WTC11 (cell line): ENCODE data around the gene EHF. TPM values are rescaled to one million over a fixed set of nuclear protein-coding genes. Genes with fewer than 3 reads are reported as not detected.

ENCODE experiments used
- ATAC-seq: fragments of 200-7000 bp; cut with Tn5 transposase; 2 replicates; pipeline ENCODE4 v1.10.0; 2021; ENCODE audit warnings: mild to moderate bottlenecking, moderate library complexity
- CTCF ChIA-PET: fragments of 300-600 bp; sonication (Branson Sonifier 250); formaldehyde crosslinking; loops from one replicate; lab custom pipeline; 2021; ENCODE audit warnings: antibody characterized with exemption; lab: Charles Lee
- POLR2A ChIA-PET: fragments of 350-600 bp; sonication (Branson Sonifier 250); formaldehyde crosslinking; loops from one replicate; lab custom pipeline; 2021; ENCODE audit warnings: antibody characterized with exemption; lab: Charles Lee
- DNase-seq: peaks from one replicate; pipeline ENCODE4 v3.0.0; 2021; ENCODE audit warnings: low spot score
- H3K27ac Mint-ChIP-seq: 2 replicates; pipeline ENCODE4 v1.8.0; 2021; ENCODE audit warnings: mixed read lengths
- H3K27me3 Mint-ChIP-seq: 2 replicates; pipeline ENCODE4 v1.8.0; 2021; ENCODE audit warnings: low read depth, mild to moderate bottlenecking, moderate library complexity, mixed read lengths
- H3K36me3 Mint-ChIP-seq: 2 replicates; pipeline ENCODE4 v1.8.0; 2021; ENCODE audit warnings: mixed read lengths
- H3K4me1 Mint-ChIP-seq: 2 replicates; pipeline ENCODE4 v1.8.0; 2022; ENCODE audit warnings: mixed read lengths
- H3K4me3 Mint-ChIP-seq: 2 replicates; pipeline ENCODE4 v1.8.0; 2021; ENCODE audit warnings: mild to moderate bottlenecking, moderate library complexity, mixed read lengths
- H3K9me3 Mint-ChIP-seq: 2 replicates; pipeline ENCODE4 v1.8.0; 2021; ENCODE audit warnings: mixed read lengths
- EMX1 ChIP-seq: fragments of 250-450 bp; sonication (Bioruptor Pico); IDR thresholded peaks from 2 replicates; pipeline ENCODE4 v1.8.0; 2021; ENCODE audit warnings: mild to moderate bottlenecking
- ETV6 ChIP-seq: sonication (generic); formaldehyde crosslinking; IDR thresholded peaks from 2 replicates; pipeline ENCODE4 v1.8.1; 2022; ENCODE audit warnings: mild to moderate bottlenecking, missing genetic modification reagents
- FOXK1 ChIP-seq: sonication (generic); formaldehyde crosslinking; IDR thresholded peaks from 2 replicates; pipeline ENCODE4 v1.8.0; 2022; ENCODE audit warnings: mild to moderate bottlenecking, moderate library complexity, missing genetic modification reagents
- GABPB1 ChIP-seq: sonication (generic); formaldehyde crosslinking; IDR thresholded peaks from 2 replicates; pipeline ENCODE4 v1.8.1; 2023; ENCODE audit warnings: mild to moderate bottlenecking, missing genetic modification reagents
- HMGA2 ChIP-seq: fragments of 250-450 bp; sonication (Bioruptor Pico); IDR thresholded peaks from 2 replicates; pipeline ENCODE4 v1.4.0; 2021; ENCODE audit warnings: mild to moderate bottlenecking, moderate library complexity
- JAZF1 ChIP-seq: fragments of 250-450 bp; sonication (Bioruptor Pico); IDR thresholded peaks from 2 replicates; pipeline ENCODE4 v1.9.0; 2021; ENCODE audit warnings: moderate library complexity, mild to moderate bottlenecking, inconsistent platforms
- JUN ChIP-seq: sonication (generic); formaldehyde crosslinking; IDR thresholded peaks from 2 replicates; pipeline ENCODE4 v1.8.0; 2023; ENCODE audit warnings: mild to moderate bottlenecking, missing genetic modification reagents
- MXD4 ChIP-seq: fragments of 250-450 bp; sonication (Bioruptor Pico); IDR thresholded peaks from 2 replicates; pipeline ENCODE4 v1.8.0; 2021; ENCODE audit warnings: mild to moderate bottlenecking, moderate library complexity, borderline replicate concordance
- NFATC4 ChIP-seq: fragments of 250-450 bp; sonication (Bioruptor Pico); IDR thresholded peaks from 2 replicates; pipeline ENCODE4 v1.9.0; 2021; ENCODE audit warnings: mild to moderate bottlenecking
- NFE2L1 ChIP-seq: sonication (generic); formaldehyde crosslinking; IDR thresholded peaks from 2 replicates; pipeline ENCODE4 v1.8.1; 2023; ENCODE audit warnings: missing genetic modification reagents
- NFYB ChIP-seq: sonication (generic); formaldehyde crosslinking; conservative IDR thresholded peaks from 2 replicates; pipeline ENCODE4 v1.8.0; 2022; ENCODE audit warnings: low read depth, missing genetic modification reagents
- NR3C1 ChIP-seq: sonication (generic); formaldehyde crosslinking; conservative IDR thresholded peaks from 2 replicates; pipeline ENCODE4 v1.8.1; 2023; ENCODE audit warnings: low read depth, mild to moderate bottlenecking, missing genetic modification reagents
- PRRX2 ChIP-seq: fragments of 250-450 bp; sonication (Bioruptor Pico); IDR thresholded peaks from 2 replicates; pipeline ENCODE4 v1.8.0; 2021; ENCODE audit warnings: mild to moderate bottlenecking
- SMAD3 ChIP-seq: sonication (generic); formaldehyde crosslinking; IDR thresholded peaks from 2 replicates; pipeline ENCODE4 v1.8.0; 2022; ENCODE audit warnings: missing genetic modification reagents, mild to moderate bottlenecking, borderline replicate concordance
- SMAD4 ChIP-seq: sonication (generic); formaldehyde crosslinking; IDR thresholded peaks from 2 replicates; pipeline ENCODE4 v1.8.0; 2022; ENCODE audit warnings: mild to moderate bottlenecking, missing genetic modification reagents
- SP1 ChIP-seq: sonication (generic); formaldehyde crosslinking; conservative IDR thresholded peaks from 2 replicates; pipeline ENCODE4 v1.8.1; 2022; ENCODE audit warnings: missing genetic modification reagents
- TEAD1 ChIP-seq: sonication (generic); formaldehyde crosslinking; IDR thresholded peaks from 2 replicates; pipeline ENCODE4 v1.8.0; 2022; ENCODE audit warnings: mild to moderate bottlenecking, missing genetic modification reagents
- TP53 ChIP-seq: sonication (generic); formaldehyde crosslinking; IDR thresholded peaks from 2 replicates; pipeline ENCODE4 v1.8.1; 2023; ENCODE audit warnings: mild to moderate bottlenecking, missing genetic modification reagents
- USF1 ChIP-seq: sonication (generic); formaldehyde crosslinking; IDR thresholded peaks from 2 replicates; pipeline ENCODE4 v1.8.0; 2022; ENCODE audit warnings: mild to moderate bottlenecking, missing genetic modification reagents
- ZBTB43 ChIP-seq: sonication (generic); formaldehyde crosslinking; IDR thresholded peaks from 2 replicates; pipeline ENCODE4 v1.8.1; 2023; ENCODE audit warnings: mild to moderate bottlenecking, missing genetic modification reagents
- ZMAT4 ChIP-seq: fragments of 250-450 bp; sonication (Bioruptor Pico); IDR thresholded peaks from 2 replicates; pipeline ENCODE4 v1.9.0; 2021; ENCODE audit warnings: mild to moderate bottlenecking
- ZNF121 ChIP-seq: sonication (generic); formaldehyde crosslinking; IDR thresholded peaks from 2 replicates; pipeline ENCODE4 v1.8.0; 2023; ENCODE audit warnings: missing genetic modification reagents
- ZNF219 ChIP-seq: sonication (generic); formaldehyde crosslinking; IDR thresholded peaks from 2 replicates; pipeline ENCODE4 v1.8.0; 2023; ENCODE audit warnings: missing genetic modification reagents, mild to moderate bottlenecking, borderline replicate concordance
- ZNF263 ChIP-seq: sonication (generic); formaldehyde crosslinking; IDR thresholded peaks from 2 replicates; pipeline ENCODE4 v1.8.1; 2022; ENCODE audit warnings: low read depth, mild to moderate bottlenecking, moderate library complexity, missing genetic modification reagents
- ZNF512 ChIP-seq: sonication (generic); formaldehyde crosslinking; IDR thresholded peaks from 2 replicates; pipeline ENCODE4 v1.8.1; 2022; ENCODE audit warnings: missing genetic modification reagents, borderline replicate concordance
- ZNF671 ChIP-seq: fragments of 250-450 bp; sonication (Bioruptor Pico); IDR thresholded peaks from 2 replicates; pipeline ENCODE4 v1.8.0; 2021; ENCODE audit warnings: mild to moderate bottlenecking
- total RNA-seq: library from RNA; stranded (reverse); gene quantifications from 3 replicates; pipeline ENCODE4 v1.2.3, GENCODE V29; 2021

Gene EHF
- total RNA-seq, 1 experiment from 2014 or later: 0.46 TPM

- no peak overlapping the region for H3K4me3 Mint-ChIP-seq
- peaks cover 5% of the 10 kb centered on the region; the same call in 1 of the 2 replicates for H3K4me1 Mint-ChIP-seq
- no peaks in the 10 kb centered on the region for H3K9me3 Mint-ChIP-seq
- no peak for ATAC-seq
- ChIA-PET POLR2A (no interaction called here), CTCF (interaction anchor here (1.0 kb wide), 1 partner anchor 18 kb away, joined by 4 read pairs; no protein-coding TSS in a partner anchor)
- DNase-seq: no peak
- TF ChIP-seq MXD4 (no peak), NFYB (CRISPR knock-in tag) (no peak), HMGA2 (CRISPR knock-in tag) (no peak), ZNF219 (CRISPR knock-in tag) (no peak), GABPB1 (no peak), NFATC4 (CRISPR knock-in tag) (no peak), TP53 (CRISPR knock-in tag) (no peak)
- no peak overlapping the region for H3K27ac Mint-ChIP-seq
- H3K36me3 Mint-ChIP-seq: no peaks in the 10 kb centered on the region
- H3K27me3 Mint-ChIP-seq: no peaks in the 10 kb centered on the region
Observed at GRCh38 chr11:34604145-34604544, 16.7 kb upstream of the EHF start.

GRCh38 chr11:34604911-34605310, 16.0 kb upstream of the EHF start:
- H3K36me3 Mint-ChIP-seq: no peaks in the 10 kb centered on the region
- no peak for ATAC-seq
- POLR2A ChIA-PET: no interaction called here

GRCh38 chr11:34605481-34606325, 15.2 kb upstream of the EHF start:
- Mint-ChIP-seq H3K36me3 (no peaks in the 10 kb centered on the region), H3K4me3 (no peak overlapping the region), H3K27ac (no peak overlapping the region), H3K9me3 (no peaks in the 10 kb centered on the region), H3K27me3 (no peaks in the 10 kb centered on the region)
- ATAC-seq (no peak), DNase-seq (no peak)
- TF ChIP-seq ZNF512 (no peak), ZNF121 (CRISPR knock-in tag) (no peak), MXD4 (no peak), ZMAT4 (no peak), SMAD3 (CRISPR knock-in tag) (no peak), ETV6 (CRISPR knock-in tag) (no peak), ZNF263 (CRISPR knock-in tag) (no peak), SP1 (CRISPR knock-in tag) (no peak), JUN (no peak), USF1 (CRISPR knock-in tag) (no peak), TEAD1 (CRISPR knock-in tag) (no peak), EMX1 (CRISPR knock-in tag) (no peak), TP53 (CRISPR knock-in tag) (no peak), PRRX2 (CRISPR knock-in tag) (no peak), NR3C1 (no peak), NFE2L1 (CRISPR knock-in tag) (no peak), ZBTB43 (no peak), JAZF1 (CRISPR knock-in tag) (no peak), ZNF671 (CRISPR knock-in tag) (no peak)
- TF ChIP-seq, all 79 proteins: peak for 0
- ChIA-PET POLR2A (no interaction called here), CTCF (no interaction called here)
- H3K4me1 Mint-ChIP-seq: no peaks in the 10 kb centered on the region

More at GRCh38 chr11:34604911-34605310, 16.0 kb upstream of the EHF start:
- Mint-ChIP-seq H3K4me3 (no peak overlapping the region), H3K27ac (no peak overlapping the region), H3K9me3 (no peaks in the 10 kb centered on the region)
- no peak for DNase-seq
- no peak for TF ChIP-seq SMAD4 (CRISPR knock-in tag)
- TF ChIP-seq SP1 (CRISPR knock-in tag): no peak
- no peak for TF ChIP-seq FOXK1 (CRISPR knock-in tag)
- TF ChIP-seq, all 79 proteins: peak for 0
- Mint-ChIP-seq H3K4me1 (no peaks in the 10 kb centered on the region; the same call in 1 of the 2 replicates), H3K27me3 (no peaks in the 10 kb centered on the region)
- CTCF ChIA-PET: no interaction called here
